ENCODE results near the gene CAPN3.

DNA sequence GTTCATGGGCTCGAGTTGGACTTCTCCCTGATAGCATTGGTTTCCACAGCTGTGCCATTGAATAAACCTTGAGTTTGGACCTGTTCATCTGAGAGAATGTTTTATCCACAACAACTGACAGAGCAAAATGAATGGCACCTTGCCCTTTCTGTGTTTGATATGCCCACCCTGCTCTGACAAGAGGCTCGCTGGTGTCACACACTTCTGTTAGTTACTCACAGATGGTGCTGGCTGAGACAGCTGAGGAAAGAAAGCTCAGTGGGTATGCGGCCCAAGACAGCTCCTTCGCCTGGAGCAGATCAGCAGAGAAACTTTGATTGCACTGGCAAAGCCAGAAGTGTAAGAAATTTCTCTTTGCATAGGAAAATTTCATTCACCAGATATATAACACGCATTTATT is 2.5 kb upstream of the CAPN3 start:
- TF ChIP-seq, protein P1, sequence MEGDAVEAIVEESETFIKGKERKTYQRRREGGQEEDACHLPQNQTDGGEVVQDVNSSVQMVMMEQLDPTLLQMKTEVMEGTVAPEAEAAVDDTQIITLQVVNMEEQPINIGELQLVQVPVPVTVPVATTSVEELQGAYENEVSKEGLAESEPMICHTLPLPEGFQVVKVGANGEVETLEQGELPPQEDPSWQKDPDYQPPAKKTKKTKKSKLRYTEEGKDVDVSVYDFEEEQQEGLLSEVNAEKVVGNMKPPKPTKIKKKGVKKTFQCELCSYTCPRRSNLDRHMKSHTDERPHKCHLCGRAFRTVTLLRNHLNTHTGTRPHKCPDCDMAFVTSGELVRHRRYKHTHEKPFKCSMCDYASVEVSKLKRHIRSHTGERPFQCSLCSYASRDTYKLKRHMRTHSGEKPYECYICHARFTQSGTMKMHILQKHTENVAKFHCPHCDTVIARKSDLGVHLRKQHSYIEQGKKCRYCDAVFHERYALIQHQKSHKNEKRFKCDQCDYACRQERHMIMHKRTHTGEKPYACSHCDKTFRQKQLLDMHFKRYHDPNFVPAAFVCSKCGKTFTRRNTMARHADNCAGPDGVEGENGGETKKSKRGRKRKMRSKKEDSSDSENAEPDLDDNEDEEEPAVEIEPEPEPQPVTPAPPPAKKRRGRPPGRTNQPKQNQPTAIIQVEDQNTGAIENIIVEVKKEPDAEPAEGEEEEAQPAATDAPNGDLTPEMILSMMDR (IDR thresholded peaks at IDR 0.05) = no peak
- TF ChIP-seq POLR2AphosphoS5 (IDR thresholded peaks at IDR 0.05) (no peak), POLR2A (IDR thresholded peaks at IDR 0.05) (no peak), EP300 (IDR thresholded peaks at IDR 0.05) (no peak)

All from sigmoid colon (tissue), 4 donors.